Caco-2 (cell line): ENCODE measurements around the gene ZNF317. TPM values are rescaled to one million over a fixed set of nuclear protein-coding genes. Genes with fewer than 3 reads are reported as not detected.

Source experiments
- BruUV-seq: library from RNA; stranded (reverse); fragments of 400-500 nt; replicated peaks from 2 replicates; lab custom pipeline; 2021; lab: Mats Ljungman, UMichigan
- CTCF ChIA-PET: fragments of 300-600 bp; sonication (Branson Sonifier 250); formaldehyde crosslinking; loops from one replicate; lab custom pipeline; 2022; ENCODE audit warnings: antibody characterized with exemption; lab: Charles Lee
- POLR2A ChIA-PET: fragments of 300-600 bp; sonication (Branson Sonifier 250); formaldehyde crosslinking; loops from one replicate; lab custom pipeline; 2022; ENCODE audit warnings: antibody characterized with exemption; lab: Charles Lee
- DNase-seq, 2 experiments: peaks; one replicate each; pipeline versions ENCODE4 v3.0.0 to v3.0.0-alpha.2; 2020 to 2022
- H3K27me3 ChIP-seq: replicated peaks from 2 replicates; pipeline ENCODE4 v1.6.0; 2011; ENCODE audit warnings: low read length; ENCODE audit not compliant: control insufficient read depth, insufficient read depth
- H3K36me3 ChIP-seq: 2 replicates; pipeline ENCODE4 v1.5.1; 2011; ENCODE audit warnings: low read length; ENCODE audit not compliant: control insufficient read depth, insufficient read depth
- H3K4me1 ChIP-seq: fragments of 250-450 bp; sonication (Bioruptor Pico); 2 replicates; pipeline ENCODE4 v1.5.1; 2020; ENCODE audit warnings: mild to moderate bottlenecking
- H3K4me3 ChIP-seq: 2 replicates; pipeline ENCODE4 v1.5.1; 2011; ENCODE audit warnings: low read depth, mild to moderate bottlenecking, control low read depth, low read length
- H3K9me3 ChIP-seq: fragments of 250-450 bp; sonication (Bioruptor Pico); 2 replicates; pipeline ENCODE4 v1.5.1; 2020; ENCODE audit warnings: mild to moderate bottlenecking, moderate library complexity
- H3K27ac Mint-ChIP-seq: one replicate; pipeline ENCODE4 v1.8.0; 2022; ENCODE audit warnings: mixed read lengths; ENCODE audit not compliant: unreplicated experiment
- H3K27me3 Mint-ChIP-seq: one replicate; pipeline ENCODE4 v1.8.0; 2022; ENCODE audit warnings: mixed read lengths; ENCODE audit not compliant: insufficient read depth, unreplicated experiment
- H3K36me3 Mint-ChIP-seq: one replicate; pipeline ENCODE4 v1.8.0; 2022; ENCODE audit warnings: mild to moderate bottlenecking, mixed read lengths; ENCODE audit not compliant: insufficient read depth, unreplicated experiment
- H3K4me1 Mint-ChIP-seq: one replicate; pipeline ENCODE4 v1.8.0; 2022; ENCODE audit warnings: low read depth, mixed read lengths; ENCODE audit not compliant: unreplicated experiment
- H3K4me3 Mint-ChIP-seq: one replicate; pipeline ENCODE4 v1.8.0; 2022; ENCODE audit warnings: mild to moderate bottlenecking, moderate library complexity, mixed read lengths; ENCODE audit not compliant: unreplicated experiment
- H3K9me3 Mint-ChIP-seq: one replicate; pipeline ENCODE4 v1.8.0; 2022; ENCODE audit warnings: mixed read lengths; ENCODE audit not compliant: unreplicated experiment
- intact Hi-C: fragments of 100-400 bp; cut with micrococcal nuclease; formaldehyde crosslinking; loops from one replicate; pipeline ENCODE4 v1.10.0; 2022; ENCODE audit not compliant: unreplicated experiment
- total RNA-seq: library from RNA; stranded (reverse); gene quantifications from 2 replicates; pipeline ENCODE4 v1.2.3, GENCODE V29; 2022
- TF ChIP-seq, protein P1 (sequence below), 2 experiments: fragments of 200-600 bp in 1 of 2; IDR thresholded peaks; 1 replicate in 1 of 2; 2 replicates in 1 of 2; pipeline versions ENCODE4 v1.5.1 to v1.8.0; 2011 to 2022; ENCODE audit warnings: antibody characterized with exemption in 1 of 2, control low read depth in 1 of 2, inconsistent platforms in 1 of 2, low read depth in 1 of 2, low read length in 1 of 2, mild to moderate bottlenecking in 1 of 2, moderate library complexity in 1 of 2; ENCODE audit not compliant: insufficient read depth in 1 of 2, severe bottlenecking in 1 of 2, unreplicated experiment in 1 of 2

ZNF317 gene
- total RNA-seq, 1 experiment from 2014 or later, result 35.2 TPM

DNA sequence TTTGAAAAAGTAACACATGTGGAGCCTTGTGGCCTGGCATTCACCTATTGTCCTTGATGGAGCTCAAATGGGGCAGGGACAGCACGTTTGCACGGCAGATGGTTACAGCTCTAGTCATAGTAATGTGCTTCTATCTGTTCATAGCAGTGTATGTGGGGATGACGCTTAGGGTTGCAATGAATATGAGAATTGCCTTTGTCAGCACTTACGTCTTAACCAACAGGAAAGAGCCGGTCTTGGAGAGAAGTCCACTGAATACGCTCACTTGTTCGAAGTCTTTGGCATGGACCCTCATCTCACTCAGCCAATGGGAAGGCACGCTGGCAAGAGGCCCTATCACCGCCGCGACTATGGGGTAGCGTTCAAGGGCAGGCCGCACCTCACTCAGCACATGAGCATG, 19.7 kb downstream of the ZNF317 start:
- Mint-ChIP-seq H3K27me3 (no peaks in the 10 kb centered on the region), H3K4me3 (no peak overlapping the region), H3K9me3 (peaks cover 11% of the 10 kb centered on the region), H3K27ac (no peak overlapping the region), H3K36me3 (peaks cover 95% of the 10 kb centered on the region), H3K4me1 (no peaks in the 10 kb centered on the region)
- BruUV-seq, result no TSS peak
- H3K9me3 ChIP-seq, result peaks cover under 1% of the 10 kb centered on the region
- H3K4me1 ChIP-seq, result no peaks in the 10 kb centered on the region
- TF ChIP-seq, protein P1, sequence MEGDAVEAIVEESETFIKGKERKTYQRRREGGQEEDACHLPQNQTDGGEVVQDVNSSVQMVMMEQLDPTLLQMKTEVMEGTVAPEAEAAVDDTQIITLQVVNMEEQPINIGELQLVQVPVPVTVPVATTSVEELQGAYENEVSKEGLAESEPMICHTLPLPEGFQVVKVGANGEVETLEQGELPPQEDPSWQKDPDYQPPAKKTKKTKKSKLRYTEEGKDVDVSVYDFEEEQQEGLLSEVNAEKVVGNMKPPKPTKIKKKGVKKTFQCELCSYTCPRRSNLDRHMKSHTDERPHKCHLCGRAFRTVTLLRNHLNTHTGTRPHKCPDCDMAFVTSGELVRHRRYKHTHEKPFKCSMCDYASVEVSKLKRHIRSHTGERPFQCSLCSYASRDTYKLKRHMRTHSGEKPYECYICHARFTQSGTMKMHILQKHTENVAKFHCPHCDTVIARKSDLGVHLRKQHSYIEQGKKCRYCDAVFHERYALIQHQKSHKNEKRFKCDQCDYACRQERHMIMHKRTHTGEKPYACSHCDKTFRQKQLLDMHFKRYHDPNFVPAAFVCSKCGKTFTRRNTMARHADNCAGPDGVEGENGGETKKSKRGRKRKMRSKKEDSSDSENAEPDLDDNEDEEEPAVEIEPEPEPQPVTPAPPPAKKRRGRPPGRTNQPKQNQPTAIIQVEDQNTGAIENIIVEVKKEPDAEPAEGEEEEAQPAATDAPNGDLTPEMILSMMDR (IDR thresholded peaks at IDR 0.05; ENCODE audit: insufficient read depth in 1 of 2, low read depth in 1 of 2, low read length in 1 of 2, severe bottlenecking in 1 of 2, unreplicated experiment in 1 of 2), result no peak
- ChIA-PET POLR2A (no interaction called here), CTCF (no interaction called here)
- intact Hi-C loops, result no loop called here
- H3K36me3 ChIP-seq, result peaks cover 20% of the 10 kb centered on the region
- no peak overlapping the region for H3K4me3 ChIP-seq
- no peak for DNase-seq
- H3K27me3 ChIP-seq, result no peaks in the 10 kb centered on the region

DNA sequence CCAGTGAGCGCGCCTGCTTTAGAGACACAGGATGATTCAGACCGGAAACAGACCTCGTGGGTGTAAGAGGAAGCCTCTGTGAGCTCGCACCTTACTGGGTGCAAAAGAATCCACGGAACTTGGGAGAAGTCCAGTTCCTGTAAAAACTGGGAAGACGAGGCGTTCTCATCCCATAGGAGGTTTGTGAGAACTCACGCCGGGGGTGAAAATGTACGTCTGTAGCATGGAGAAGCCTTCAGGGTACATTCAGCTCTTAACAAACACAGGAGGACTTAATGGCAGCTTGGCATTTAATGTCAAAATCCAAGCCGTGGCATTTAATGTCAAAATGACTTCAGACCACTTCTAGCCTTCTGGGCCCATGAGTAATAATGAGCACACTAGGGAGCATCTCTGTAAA, 21.2 kb downstream of the ZNF317 start:
- H3K36me3 ChIP-seq, result peaks cover 20% of the 10 kb centered on the region
- POLR2A ChIA-PET, result no interaction called here
- Mint-ChIP-seq H3K9me3 (no peaks in the 10 kb centered on the region), H3K4me3 (no peak overlapping the region), H3K27ac (no peak overlapping the region), H3K4me1 (no peaks in the 10 kb centered on the region), H3K27me3 (no peaks in the 10 kb centered on the region), H3K36me3 (peaks cover 95% of the 10 kb centered on the region)
- no peak overlapping the region for H3K4me3 ChIP-seq
- no peaks in the 10 kb centered on the region; the same call in 1 of the 2 replicates for H3K9me3 ChIP-seq
- H3K4me1 ChIP-seq, result no peaks in the 10 kb centered on the region
- intact Hi-C loops, result no loop called here
- no peak for DNase-seq
- CTCF ChIA-PET, result no interaction called here
- BruUV-seq, result no TSS peak
- TF ChIP-seq, protein P1 (IDR thresholded peaks at IDR 0.05; ENCODE audit: insufficient read depth in 1 of 2, low read depth in 1 of 2, low read length in 1 of 2, severe bottlenecking in 1 of 2, unreplicated experiment in 1 of 2), result no peak
- no peaks in the 10 kb centered on the region for H3K27me3 ChIP-seq

DNA sequence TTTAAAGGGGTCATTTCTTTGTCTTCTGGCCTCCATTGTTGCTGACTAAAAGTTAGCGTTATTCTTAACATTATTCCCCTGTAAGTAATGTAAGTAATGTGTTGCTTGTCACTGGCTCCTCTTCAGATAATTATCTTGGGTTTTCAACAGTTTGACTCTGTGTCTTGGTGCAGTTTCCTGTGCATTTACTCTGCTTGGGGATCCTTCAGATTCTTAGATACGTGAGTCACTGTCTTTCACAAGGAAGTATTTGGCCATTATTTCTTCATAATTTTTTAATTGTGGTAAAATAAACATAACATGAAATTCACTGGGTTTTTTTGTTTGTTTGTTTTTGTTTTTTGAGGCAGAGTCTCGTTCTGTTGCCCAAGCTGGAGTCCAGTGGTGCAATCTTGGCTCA, 25.1 kb downstream of the ZNF317 start:
- Mint-ChIP-seq H3K9me3 (no peaks in the 10 kb centered on the region), H3K36me3 (peaks cover 68% of the 10 kb centered on the region), H3K27ac (no peak overlapping the region), H3K4me3 (no peak overlapping the region), H3K27me3 (no peaks in the 10 kb centered on the region), H3K4me1 (no peaks in the 10 kb centered on the region)
- Histone ChIP-seq H3K27me3 (no peaks in the 10 kb centered on the region), H3K4me1 (no peaks in the 10 kb centered on the region), H3K9me3 (no peaks in the 10 kb centered on the region), H3K36me3 (peaks cover 7% of the 10 kb centered on the region), H3K4me3 (no peak overlapping the region)
- ChIA-PET POLR2A (no interaction called here), CTCF (no interaction called here)
- TF ChIP-seq, protein P1 (IDR thresholded peaks at IDR 0.05; ENCODE audit: insufficient read depth in 1 of 2, low read depth in 1 of 2, low read length in 1 of 2, severe bottlenecking in 1 of 2, unreplicated experiment in 1 of 2), result no peak
- intact Hi-C loops, result no loop called here
- BruUV-seq, result no TSS peak
- no peak for DNase-seq
